Trophoblast cell (in vitro differentiated cells and primary cell): ENCODE measurements around the gene CERS1.

Experiments used
- DNase-seq, 2 donors: peaks; one replicate each; pipeline ENCODE4 v3.0.0-alpha.2; 2016
- H2AFZ ChIP-seq: 2 replicates; pipeline ENCODE4 v1.6.1; 2013; ENCODE audit warnings: low read length, moderate library complexity, mild to moderate bottlenecking; ENCODE audit not compliant: insufficient read depth, poor library complexity
- H2AK5ac ChIP-seq: 2 replicates; pipeline ENCODE4 v1.6.1; 2013; ENCODE audit warnings: mild to moderate bottlenecking, low read length
- H2BK120ac ChIP-seq: 2 replicates; pipeline ENCODE4 v1.6.1; 2013; ENCODE audit warnings: low read length, mild to moderate bottlenecking, moderate library complexity; ENCODE audit not compliant: insufficient read depth, poor library complexity
- H2BK12ac ChIP-seq: 2 replicates; pipeline ENCODE4 v1.6.1; 2013; ENCODE audit warnings: mild to moderate bottlenecking, low read length, moderate library complexity
- H2BK5ac ChIP-seq: 2 replicates; pipeline ENCODE4 v1.6.1; 2013; ENCODE audit warnings: low read length, low read depth, moderate library complexity, mild to moderate bottlenecking; ENCODE audit not compliant: poor library complexity
- H3K14ac ChIP-seq: 2 replicates; pipeline ENCODE4 v1.6.1; 2013; ENCODE audit warnings: mild to moderate bottlenecking, low read length
- H3K18ac ChIP-seq: 2 replicates; pipeline ENCODE4 v1.6.1; 2013; ENCODE audit warnings: mild to moderate bottlenecking, low read length
- H3K23ac ChIP-seq: 2 replicates; pipeline ENCODE4 v1.6.1; 2013; ENCODE audit warnings: low read length
- H3K27ac ChIP-seq: 2 replicates; pipeline ENCODE4 v1.5.1; 2013; ENCODE audit warnings: low read depth, mild to moderate bottlenecking, inconsistent platforms, low read length, moderate library complexity
- H3K27me3 ChIP-seq: 2 replicates; pipeline ENCODE4 v1.6.1; 2013; ENCODE audit warnings: inconsistent platforms, mild to moderate bottlenecking, low read length, moderate library complexity; ENCODE audit not compliant: insufficient read depth
- H3K36me3 ChIP-seq, 2 experiments: 1 replicate in 1 of 2; 2 replicates in 1 of 2; pipeline ENCODE4 v1.6.1; 2013; ENCODE audit warnings: low read length in 2 of 2, mild to moderate bottlenecking in 2 of 2, moderate library complexity in 1 of 2; ENCODE audit not compliant: insufficient read depth in 2 of 2, control insufficient read depth in 1 of 2
- H3K4ac ChIP-seq: 2 replicates; pipeline ENCODE4 v1.6.1; 2013; ENCODE audit warnings: low read depth, mild to moderate bottlenecking, low read length, moderate library complexity
- H3K4me1 ChIP-seq, 2 experiments: 1 replicate in 1 of 2; 2 replicates in 1 of 2; pipeline ENCODE4 v1.6.1; 2013; ENCODE audit warnings: low read length in 2 of 2, mild to moderate bottlenecking in 2 of 2, moderate library complexity in 1 of 2; ENCODE audit not compliant: insufficient read depth in 2 of 2, control insufficient read depth in 1 of 2
- H3K4me2 ChIP-seq: 2 replicates; pipeline ENCODE4 v1.6.1; 2013; ENCODE audit warnings: inconsistent platforms, mild to moderate bottlenecking, low read length, moderate library complexity
- H3K4me3 ChIP-seq: 2 replicates; pipeline ENCODE4 v1.5.1; 2013; ENCODE audit warnings: mild to moderate bottlenecking, low read depth, low read length, inconsistent platforms
- H3K79me1 ChIP-seq: one replicate; pipeline ENCODE4 v1.6.1; 2013; ENCODE audit warnings: low read length
- H3K79me2 ChIP-seq: 2 replicates; pipeline ENCODE4 v1.6.1; 2013; ENCODE audit warnings: low read length, mild to moderate bottlenecking; ENCODE audit not compliant: control insufficient read depth, insufficient read depth, poor library complexity
- H3K9ac ChIP-seq: 2 replicates; pipeline ENCODE4 v1.6.1; 2013; ENCODE audit warnings: mild to moderate bottlenecking, low read length
- H3K9me3 ChIP-seq: 2 replicates; pipeline ENCODE4 v1.6.1; 2013; ENCODE audit warnings: low read depth, mild to moderate bottlenecking, control low read depth, inconsistent platforms, low read length; ENCODE audit not compliant: insufficient read depth
- H4K12ac ChIP-seq: 2 replicates; pipeline ENCODE4 v1.6.1; 2013; ENCODE audit warnings: low read depth, mild to moderate bottlenecking, low read length, moderate library complexity
- H4K8ac ChIP-seq: 2 replicates; pipeline ENCODE4 v1.6.1; 2013; ENCODE audit warnings: low read depth, mild to moderate bottlenecking, low read length, moderate library complexity
- H4K91ac ChIP-seq: one replicate; pipeline ENCODE4 v1.6.1; 2013; ENCODE audit warnings: low read depth, mild to moderate bottlenecking, low read length, moderate library complexity
- WGBS: extraction: QIAGEN DNeasy Blood & Tissue Kit; methylation state at CpG from one replicate; pipeline ENCODE4 v1.1.7; 2013; ENCODE audit warnings: missing lambda C conversion rate; ENCODE audit not compliant: insufficient read length, insufficient coverage; ENCODE audit errors: extremely low coverage; 5-methylcytosine and 5-hydroxymethylcytosine counted together

CERS1 gene

GRCh38 chr19:18894254-18895037 is 1.5 kb downstream of the CERS1 start:
- no peak for DNase-seq
- Histone ChIP-seq H4K8ac (no peak overlapping the region), H3K27me3 (peaks cover 6% of the 10 kb centered on the region), H3K18ac (no peak overlapping the region), H3K9ac (no peak overlapping the region), H4K91ac (no peak overlapping the region), H3K79me2 (no peaks in the 10 kb centered on the region), H2BK5ac (no peak overlapping the region), H3K36me3 (peaks cover 3 to 9% of the 10 kb centered on the region in 2 experiments), H2AFZ (no peak overlapping the region), H3K27ac (no peak overlapping the region), H3K79me1 (peaks cover 2% of the 10 kb centered on the region), H3K14ac (no peak overlapping the region), H3K4ac (no peak overlapping the region), H3K9me3 (peaks cover 10% of the 10 kb centered on the region), H3K4me1 (peaks cover 7 to 11% of the 10 kb centered on the region in 2 experiments), H4K12ac (no peak overlapping the region), H3K4me2 (peak overlapping the region; percentile 94), H3K4me3 (no peak overlapping the region), H3K23ac (no peak overlapping the region), H2BK120ac (no peak overlapping the region), H2AK5ac (no peak overlapping the region), H2BK12ac (no peak overlapping the region)
- WGBS, result no CpG with 5 or more reads among the region's 28 CpGs

- no peak overlapping the region for H4K8ac ChIP-seq
- no peak overlapping the region for H2AK5ac ChIP-seq
- H3K79me2 ChIP-seq, result no peaks in the 10 kb centered on the region
- H3K36me3 ChIP-seq, result peaks cover 0 to 2% of the 10 kb centered on the region in 2 experiments
- peaks cover 7 to 9% of the 10 kb centered on the region in 2 experiments for H3K4me1 ChIP-seq
- H2AFZ ChIP-seq, result no peak overlapping the region
- no peak overlapping the region for H3K9ac ChIP-seq
- no peak overlapping the region for H2BK5ac ChIP-seq
- H3K27me3 ChIP-seq, result peaks cover 6% of the 10 kb centered on the region
- H2BK120ac ChIP-seq, result no peak overlapping the region
- no CpG with 5 or more reads among the region's 18 CpGs for WGBS
- no peak for DNase-seq
- H3K4me2 ChIP-seq, result no peak overlapping the region
- H3K23ac ChIP-seq, result no peak overlapping the region
- H3K27ac ChIP-seq, result no peak overlapping the region
- H4K12ac ChIP-seq, result no peak overlapping the region
- H3K79me1 ChIP-seq, result peaks cover 2% of the 10 kb centered on the region
- no peak overlapping the region for H3K18ac ChIP-seq
- no peak overlapping the region for H3K14ac ChIP-seq
- no peak overlapping the region for H3K4me3 ChIP-seq
- H4K91ac ChIP-seq, result no peak overlapping the region
- peaks cover 10% of the 10 kb centered on the region for H3K9me3 ChIP-seq
- H2BK12ac ChIP-seq, result no peak overlapping the region
- no peak overlapping the region for H3K4ac ChIP-seq
Observed at GRCh38 chr19:18893587-18894253, 2.2 kb downstream of the CERS1 start.

GRCh38 chr19:18889949-18890745 is 5.8 kb downstream of the CERS1 start:
- H2BK120ac ChIP-seq, result no peak overlapping the region
- no peak overlapping the region for H3K23ac ChIP-seq
- no peak overlapping the region for H3K14ac ChIP-seq
- H3K18ac ChIP-seq, result no peak overlapping the region
- no peaks in the 10 kb centered on the region for H3K79me2 ChIP-seq
- no peak overlapping the region for H4K91ac ChIP-seq
- H2AFZ ChIP-seq, result no peak overlapping the region
- no CpG with 5 or more reads among the region's 10 CpGs for WGBS
- H3K27ac ChIP-seq, result no peak overlapping the region
- no peak overlapping the region for H3K4me3 ChIP-seq
- peaks cover 0 to 2% of the 10 kb centered on the region in 2 experiments for H3K36me3 ChIP-seq
- H3K4ac ChIP-seq, result no peak overlapping the region
- H3K79me1 ChIP-seq, result no peaks in the 10 kb centered on the region
- H2BK12ac ChIP-seq, result no peak overlapping the region
- no peak overlapping the region for H4K8ac ChIP-seq
- no peak overlapping the region for H2BK5ac ChIP-seq
- peaks cover 0 to 2% of the 10 kb centered on the region in 2 experiments for H3K4me1 ChIP-seq
- no peak overlapping the region for H3K4me2 ChIP-seq
- H3K9me3 ChIP-seq, result peaks cover 7% of the 10 kb centered on the region
- no peak overlapping the region for H4K12ac ChIP-seq
- peaks cover 2% of the 10 kb centered on the region for H3K27me3 ChIP-seq
- H2AK5ac ChIP-seq, result no peak overlapping the region
- DNase-seq, result no peak
- H3K9ac ChIP-seq, result no peak overlapping the region

- H3K4me2 ChIP-seq, result no peak overlapping the region
- H3K27me3 ChIP-seq, result no peaks in the 10 kb centered on the region
- H3K4me1 ChIP-seq, result no peaks in the 10 kb centered on the region
- H2BK5ac ChIP-seq, result no peak overlapping the region
- no peak overlapping the region for H4K12ac ChIP-seq
- H2BK12ac ChIP-seq, result no peak overlapping the region
- H2AFZ ChIP-seq, result no peak overlapping the region
- no peak for DNase-seq
- no peak overlapping the region for H3K9ac ChIP-seq
- no peak overlapping the region for H2AK5ac ChIP-seq
- H3K36me3 ChIP-seq, result no peaks in the 10 kb centered on the region
- H3K4me3 ChIP-seq, result no peak overlapping the region
- H3K18ac ChIP-seq, result no peak overlapping the region
- H4K91ac ChIP-seq, result no peak overlapping the region
- no peak overlapping the region for H4K8ac ChIP-seq
- peaks cover 6% of the 10 kb centered on the region for H3K9me3 ChIP-seq
- no peaks in the 10 kb centered on the region for H3K79me2 ChIP-seq
- H3K27ac ChIP-seq, result no peak overlapping the region
- H3K79me1 ChIP-seq, result no peaks in the 10 kb centered on the region
- WGBS, result no CpG with 5 or more reads among the region's 4 CpGs
- no peak overlapping the region for H3K14ac ChIP-seq
- no peak overlapping the region for H3K4ac ChIP-seq
- no peak overlapping the region for H3K23ac ChIP-seq
- no peak overlapping the region for H2BK120ac ChIP-seq
Observed at GRCh38 chr19:18886972-18887371, 9.0 kb downstream of the CERS1 start.
